K562 (cell line): ENCODE results near the gene HHATL. TPM values are rescaled to one million over a fixed set of nuclear protein-coding genes. Genes with fewer than 3 reads are reported as not detected.

Experiments
- ATAC-seq: fragments of 200-7000 bp; cut with Tn5 transposase; 3 replicates; pipeline ENCODE4 v1.9.1; 2020; ENCODE audit warnings: moderate library complexity
- BruUV-seq: library from RNA; stranded (reverse); fragments of 400-500 nt; replicated peaks from 2 replicates; lab custom pipeline; 2021; lab: Mats Ljungman, UMichigan
- CTCF ChIA-PET: fragments of 300-600 bp; formaldehyde crosslinking; extraction: SDS; loops from one replicate; lab custom pipeline; 2021; ENCODE audit warnings: low intra/inter-chr PET ratio; lab: Yijun Ruan, JAX
- POLR2A ChIA-PET: fragments of 300-600, 350-650 bp; sonication (Branson Sonifier 250); formaldehyde crosslinking; extraction: SDS; loops from one replicate; lab custom pipeline; 2021; ENCODE audit warnings: antibody characterized with exemption, inconsistent platforms; lab: Yijun Ruan, JAX
- DNase-seq, 4 experiments: peaks; one replicate each; pipeline versions ENCODE4 v3.0.0 to v3.0.0-alpha.2; 2011 to 2018; ENCODE audit warnings: low spot score in 3 of 4, mixed read lengths in 3 of 4; ENCODE audit errors: extremely low read depth in 1 of 4
- FAIRE-seq: peaks from 2 replicates; lab custom pipeline; 2011; peaks lifted over from hg19 to GRCh38; lab: Jason Lieb, UNC
- H2AFZ ChIP-seq: 2 replicates; pipeline ENCODE4 v1.6.0; 2011; ENCODE audit warnings: low read depth, low read length, control low read depth, inconsistent platforms
- H3K27ac ChIP-seq: fragments of 200-600 bp; 3 replicates; pipeline ENCODE4 v1.8.0; 2011; ENCODE audit warnings: low read depth, mild to moderate bottlenecking, control low read depth, inconsistent platforms, low read length, moderate library complexity, mixed read lengths; ENCODE audit errors: extremely low read depth
- H3K27me3 ChIP-seq, 2 experiments: fragments of 300-600 bp in 1 of 2; 2 replicates in 1 of 2; 3 replicates in 1 of 2; pipeline versions ENCODE4 v1.6.0 to v1.8.0; 2011; ENCODE audit warnings: inconsistent platforms in 2 of 2, low read length in 2 of 2, mild to moderate bottlenecking in 1 of 2, mixed read lengths in 1 of 2, moderate library complexity in 1 of 2; ENCODE audit not compliant: control insufficient read depth in 2 of 2, insufficient read depth in 2 of 2
- H3K36me3 ChIP-seq: fragments of 300-600 bp; 3 replicates; pipeline ENCODE4 v1.8.0; 2011; ENCODE audit warnings: mild to moderate bottlenecking, low read length, inconsistent platforms; ENCODE audit not compliant: control insufficient read depth, insufficient read depth
- H3K4me1 ChIP-seq, 2 experiments: fragments of 200-600 bp in 1 of 2; replicated peaks in 1 of 2; 2 replicates in 1 of 2; 3 replicates in 1 of 2; pipeline versions ENCODE4 v1.5.1 to v1.8.0; 2011; ENCODE audit warnings: inconsistent platforms in 2 of 2, low read length in 2 of 2, mild to moderate bottlenecking in 1 of 2, mixed read lengths in 1 of 2, moderate library complexity in 1 of 2; ENCODE audit not compliant: control insufficient read depth in 2 of 2, insufficient read depth in 2 of 2
- H3K4me2 ChIP-seq: 2 replicates; pipeline ENCODE4 v1.6.1; 2011; ENCODE audit warnings: low read length, control low read depth, inconsistent platforms, mixed read lengths; ENCODE audit not compliant: insufficient read depth
- H3K4me3 ChIP-seq: fragments of 200-600 bp; sonication (generic), shearing (Covaris generic); 2 replicates; pipeline ENCODE4 v1.5.1; 2016; ENCODE audit warnings: control low read depth, inconsistent platforms
- H3K79me2 ChIP-seq: fragments of 200-600 bp; 3 replicates; pipeline ENCODE4 v1.8.0; 2011; ENCODE audit warnings: low read length, inconsistent platforms; ENCODE audit not compliant: control insufficient read depth, insufficient read depth
- H3K9ac ChIP-seq, 2 experiments: 2 replicates each; pipeline versions ENCODE4 v1.6.0 to v1.6.1; 2011; ENCODE audit warnings: low read depth in 2 of 2, low read length in 2 of 2, control low read depth in 1 of 2, inconsistent platforms in 1 of 2, mild to moderate bottlenecking in 1 of 2, mixed read lengths in 1 of 2; ENCODE audit not compliant: insufficient read depth in 1 of 2
- H3K9me1 ChIP-seq: one replicate; pipeline ENCODE4 v1.6.0; 2011; ENCODE audit warnings: inconsistent platforms, mild to moderate bottlenecking, low read length, moderate library complexity; ENCODE audit not compliant: control insufficient read depth, insufficient read depth
- H3K9me3 ChIP-seq: replicated peaks from 2 replicates; pipeline ENCODE4 v1.5.1; 2011; ENCODE audit warnings: low read depth, low read length, inconsistent platforms; ENCODE audit not compliant: control insufficient read depth, insufficient read depth
- H4K20me1 ChIP-seq: replicated peaks from 2 replicates; pipeline ENCODE4 v1.6.1; 2011; ENCODE audit warnings: low read length, inconsistent platforms, mixed read lengths; ENCODE audit not compliant: control insufficient read depth, insufficient read depth
- ARID2 ChIP-seq: fragments of 450-650 bp; IDR thresholded peaks from 2 replicates; pipeline ENCODE4 v1.6.1; 2017; ENCODE audit warnings: antibody characterized with exemption, mild to moderate bottlenecking
- CBX1 ChIP-seq: sonication (generic); IDR thresholded peaks from 2 replicates; pipeline ENCODE4 v1.6.1; 2016; ENCODE audit warnings: antibody characterized with exemption, low read depth, mild to moderate bottlenecking
- CTBP1 ChIP-seq: fragments of 450-650 bp; IDR thresholded peaks from 2 replicates; pipeline ENCODE4 v1.6.1; 2016; ENCODE audit warnings: borderline replicate concordance
- CTCF ChIP-seq, 3 experiments: IDR thresholded peaks in 2 of 3; conservative IDR thresholded peaks in 1 of 3; 2 replicates each; pipeline ENCODE4 v1.5.1; 2011 to 2012; ENCODE audit warnings: low read length in 3 of 3, mild to moderate bottlenecking in 3 of 3, control low read depth in 2 of 3, improper control_type of control experiment in 1 of 3, inconsistent platforms in 1 of 3, low read depth in 1 of 3, mixed read lengths in 1 of 3, moderate library complexity in 1 of 3; ENCODE audit not compliant: insufficient read depth in 2 of 3
- GTF3C2 ChIP-seq: IDR thresholded peaks from 3 replicates; pipeline ENCODE4 v1.6.1; 2011; ENCODE audit warnings: borderline replicate concordance, mild to moderate bottlenecking, moderate library complexity; ENCODE audit not compliant: insufficient read length; ENCODE audit errors: extremely low read depth
- HMGN3 ChIP-seq: IDR thresholded peaks from 2 replicates; pipeline ENCODE4 v1.6.1; 2011; ENCODE audit warnings: borderline replicate concordance, low read depth, mild to moderate bottlenecking, mixed read lengths, low read length; ENCODE audit not compliant: insufficient read length; ENCODE audit errors: extremely low read depth
- KDM2B ChIP-seq: fragments of 250-450 bp; sonication (Bioruptor Pico); IDR thresholded peaks from 2 replicates; pipeline ENCODE4 v1.8.0; 2021; ENCODE audit warnings: mild to moderate bottlenecking, moderate library complexity
- KDM4B ChIP-seq, 2 experiments: fragments of 450-650 bp in 1 of 2; sonication (generic) in 1 of 2; IDR thresholded peaks; 2 replicates each; pipeline ENCODE4 v1.6.1; 2016 to 2017; ENCODE audit warnings: borderline replicate concordance in 2 of 2, antibody characterized with exemption in 1 of 2, low read depth in 1 of 2, mild to moderate bottlenecking in 1 of 2
- NEUROD1 ChIP-seq: fragments of 150-350 bp; IDR thresholded peaks from 2 replicates; pipeline ENCODE4 v1.6.1; 2014; ENCODE audit warnings: borderline replicate concordance, low read length, low read depth; ENCODE audit not compliant: partially characterized antibody
- RNF219 ChIP-seq: fragments of 250-450 bp; sonication (Bioruptor Pico); IDR thresholded peaks from 2 replicates; pipeline ENCODE4 v1.5.0; 2022; ENCODE audit warnings: mild to moderate bottlenecking
- SRSF1 ChIP-seq: fragments of 200-400 bp; formaldehyde crosslinking; IDR thresholded peaks from 2 replicates; pipeline ENCODE4 v1.6.1; 2017; ENCODE audit warnings: mild to moderate bottlenecking, low read depth, low read length, moderate library complexity
- ZBTB8A ChIP-seq: fragments of 450-650 bp; IDR thresholded peaks from 2 replicates; pipeline ENCODE4 v1.6.1; 2018; ENCODE audit warnings: mild to moderate bottlenecking, moderate library complexity; ENCODE audit not compliant: partially characterized antibody
- ZNF282 ChIP-seq: sonication (generic); formaldehyde crosslinking; IDR thresholded peaks from 2 replicates; pipeline ENCODE4 v1.8.1; 2023; ENCODE audit warnings: missing genetic modification reagents
- ZNF3 ChIP-seq: fragments of 250-450 bp; sonication (Bioruptor Pico); IDR thresholded peaks from 2 replicates; pipeline ENCODE4 v1.5.0; 2021; ENCODE audit warnings: mild to moderate bottlenecking, moderate library complexity
- ZNF644 ChIP-seq: fragments of 200-800 bp; sonication (Bioruptor generic); IDR thresholded peaks from 2 replicates; pipeline ENCODE4 v1.6.1; 2016; ENCODE audit warnings: low read depth, missing genetic modification characterization, missing compliant biosample characterization
- WGBS: fragments of 100-300 bp; shearing (Covaris generic); methylation state at CpG from one replicate; pipeline ENCODE4 v1.1.6; 2016; ENCODE audit warnings: low coverage, mixed read lengths; ENCODE audit not compliant: insufficient coverage; ENCODE audit errors: missing lambda C conversion rate; 5-methylcytosine and 5-hydroxymethylcytosine counted together
- in situ Hi-C: fragments of 300-500 bp; cut with MboI; formaldehyde crosslinking; loops from 4 replicates; pipeline ENCODE4 v1.15.0; 2018; ENCODE audit warnings: inconsistent platforms, mixed read lengths
- intact Hi-C: fragments of 100-400 bp; cut with micrococcal nuclease; formaldehyde crosslinking; loops from 2 replicates; pipeline ENCODE4 v1.14.2; 2022
- polyA plus RNA-seq, 8 experiments: library from polyadenylated mRNA; depleted of rRNA in 4 of 8; stranded (reverse) in 5 of 8; unstranded in 3 of 8; fragments of >200 nt; fragmentation: Nextera tagmentation in 2 of 8; fragmentation: Illumina TruSeq in 1 of 8; extraction: Ambion mirVana in 2 of 8; extraction: Trizol in 1 of 8; gene quantifications; 2 replicates each; pipeline versions ENCODE4 v1.2.1 to v1.2.3, GENCODE V29; 2011 to 2014; ENCODE audit warnings: inconsistent platforms in 1 of 8, missing spikeins in 1 of 8
- total RNA-seq, 7 experiments: library from RNA; depleted of rRNA in 6 of 7; stranded (reverse); fragments of >200 nt in 6 of 7; fragmentation: Illumina TruSeq in 2 of 7; extraction: Trizol in 2 of 7; gene quantifications; 2 replicates each; pipeline versions ENCODE4 v1.2.1 to v1.2.3, GENCODE V29; 2011 to 2021; ENCODE audit warnings: low replicate concordance in 1 of 7

The HHATL gene
- total and polyA plus RNA-seq, 9 of the 15 experiments (the other 6 are each of a cell fraction or from before 2014, with no cell fraction given), result not detected

- no TSS peak for BruUV-seq
- Histone ChIP-seq H2AFZ (no peak overlapping the region), H3K9me1 (no peaks in the 10 kb centered on the region), H3K9me3 (no peaks in the 10 kb centered on the region), H3K4me1 (no peaks in the 10 kb centered on the region), H3K79me2 (no peaks in the 10 kb centered on the region), H3K9ac (no peak overlapping the region), H3K36me3 (no peaks in the 10 kb centered on the region), H3K27me3 (peaks cover 11 to 29% of the 10 kb centered on the region in 2 experiments; a peak in 4 of 5 replicates), H3K4me2 (no peak overlapping the region), H3K4me3 (no peak overlapping the region), H3K27ac (no peak overlapping the region), H4K20me1 (no peaks in the 10 kb centered on the region)
- WGBS, result 2% methylated on average over 3 of the region's 3 CpGs
- ATAC-seq, result no peak
- intact Hi-C loops, result no loop called here
- no peak for FAIRE-seq
- in situ Hi-C loops, result no loop called here
- no peak for DNase-seq
- CTCF ChIA-PET, result interaction anchor here (0.6 kb wide), 1 partner anchor 58 kb away, joined by 3 read pairs; no protein-coding TSS in a partner anchor
- POLR2A ChIA-PET, result interaction anchor here (0.6 kb wide), 1 partner anchor 137 kb away, joined by 3 read pairs; no protein-coding TSS in a partner anchor
- TF ChIP-seq KDM4B (IDR thresholded peaks at IDR 0.05; ENCODE audit: borderline replicate concordance in 2 of 2, low read depth in 1 of 2) (no peak), ZNF282 (CRISPR knock-in tag) (no peak), ZBTB8A (no peak), CTBP1 (no peak), CTCF (IDR thresholded peaks at IDR 0.05 in 2 of 3, conservative IDR thresholded peaks at IDR 0.05 in 1 of 3; ENCODE audit: insufficient read depth in 2 of 3, low read depth in 1 of 3, low read length in 3 of 3) (no peak), ZNF644 (no peak), GTF3C2 (no peak), SRSF1 (no peak), NEUROD1 (no peak), ZNF3 (CRISPR knock-in tag) (no peak), CBX1 (no peak), RNF219 (CRISPR knock-in tag) (no peak), KDM2B (CRISPR knock-in tag) (no peak), HMGN3 (no peak), ARID2 (no peak)
These were observed 28.5 kb downstream of the HHATL start for GRCh38 chr3:42674146-42674545.
